HG02759 (cell line): ENCODE measurements around the gene COL8A2.

ENCODE experiments used
- ATAC-seq: cut with Tn5 transposase; IDR thresholded peaks from one replicate; pipeline ENCODE4 v1.9.1; 2021; ENCODE audit warnings: mild to moderate bottlenecking, moderate library complexity; ENCODE audit not compliant: unreplicated experiment

Gene COL8A2

DNA sequence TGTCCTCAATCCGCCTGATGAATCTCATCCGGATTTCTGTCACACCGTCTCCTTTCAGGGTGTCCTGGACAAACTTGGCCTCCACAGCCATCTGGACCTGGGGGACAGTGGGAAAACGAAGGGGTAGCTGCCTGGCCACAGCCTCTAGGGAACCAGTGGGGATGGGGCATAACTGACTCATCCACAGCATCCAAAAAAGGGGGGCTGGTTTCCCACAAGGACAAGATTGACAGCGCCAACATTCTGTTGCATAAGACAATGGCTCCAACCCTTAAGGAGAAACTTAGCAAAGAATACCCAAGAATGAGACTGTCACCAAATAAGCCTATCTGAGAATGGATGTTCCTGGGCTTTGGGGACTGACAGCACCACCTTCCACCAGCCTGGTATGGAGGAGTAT lies 12.2 kb upstream of the COL8A2 start:
- no peak for ATAC-seq

DNA sequence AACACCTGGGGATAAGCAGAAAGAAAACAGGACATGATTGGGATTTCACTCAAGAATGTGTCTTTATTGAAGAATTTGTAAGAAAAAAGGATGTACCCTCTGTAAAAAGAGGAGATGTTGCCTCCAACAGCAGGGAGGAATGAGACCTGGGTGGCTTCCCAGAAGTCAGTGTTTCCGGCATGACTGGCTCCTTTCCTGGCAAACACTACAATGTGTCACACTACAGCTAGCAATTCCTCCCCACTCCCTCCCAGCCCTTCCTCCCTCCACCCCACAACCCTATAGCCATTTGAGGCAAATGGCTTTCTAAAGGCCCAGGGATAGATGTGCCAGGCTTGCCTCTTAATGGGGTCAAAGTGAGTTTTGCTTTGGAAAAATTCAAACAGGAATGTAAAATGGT lies 11.5 kb upstream of the COL8A2 start:
- no peak for ATAC-seq

DNA sequence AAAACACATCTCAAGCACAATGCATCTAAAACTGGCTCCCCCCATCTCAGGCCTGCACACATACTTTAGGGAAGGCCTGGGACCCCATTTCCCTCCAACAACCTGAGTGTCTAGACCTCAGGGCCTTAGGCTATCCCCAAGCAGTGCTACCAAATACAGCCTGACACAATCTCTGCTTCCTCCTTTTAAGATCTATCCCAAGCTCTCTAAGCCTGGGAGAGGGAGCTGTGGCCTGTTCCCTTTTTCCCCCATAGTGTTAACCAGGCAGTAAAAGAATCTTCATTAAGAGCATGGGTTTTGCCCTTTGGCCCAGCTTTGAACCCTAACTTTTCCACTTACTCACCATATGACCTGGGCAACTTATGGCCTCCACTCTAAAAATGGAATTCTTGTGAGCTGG lies 10.8 kb upstream of the COL8A2 start:
- no peak for ATAC-seq

DNA sequence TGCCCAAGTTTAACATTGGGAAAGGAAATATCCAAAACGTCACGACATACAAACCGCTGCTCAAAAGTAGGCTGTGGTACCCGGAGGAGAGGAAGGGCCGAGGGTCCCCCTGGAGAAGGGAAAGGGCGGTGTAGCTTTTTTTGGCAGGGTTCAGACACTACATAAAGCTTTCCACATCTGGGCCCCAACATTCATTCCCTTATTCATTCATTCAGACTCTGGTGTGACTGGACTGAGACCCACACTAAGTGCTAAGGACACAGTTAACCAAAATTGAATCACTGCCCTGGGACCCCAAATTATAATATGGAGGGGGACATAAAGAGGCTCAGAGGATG lies 10.3 kb upstream of the COL8A2 start:
- ATAC-seq: no peak

DNA sequence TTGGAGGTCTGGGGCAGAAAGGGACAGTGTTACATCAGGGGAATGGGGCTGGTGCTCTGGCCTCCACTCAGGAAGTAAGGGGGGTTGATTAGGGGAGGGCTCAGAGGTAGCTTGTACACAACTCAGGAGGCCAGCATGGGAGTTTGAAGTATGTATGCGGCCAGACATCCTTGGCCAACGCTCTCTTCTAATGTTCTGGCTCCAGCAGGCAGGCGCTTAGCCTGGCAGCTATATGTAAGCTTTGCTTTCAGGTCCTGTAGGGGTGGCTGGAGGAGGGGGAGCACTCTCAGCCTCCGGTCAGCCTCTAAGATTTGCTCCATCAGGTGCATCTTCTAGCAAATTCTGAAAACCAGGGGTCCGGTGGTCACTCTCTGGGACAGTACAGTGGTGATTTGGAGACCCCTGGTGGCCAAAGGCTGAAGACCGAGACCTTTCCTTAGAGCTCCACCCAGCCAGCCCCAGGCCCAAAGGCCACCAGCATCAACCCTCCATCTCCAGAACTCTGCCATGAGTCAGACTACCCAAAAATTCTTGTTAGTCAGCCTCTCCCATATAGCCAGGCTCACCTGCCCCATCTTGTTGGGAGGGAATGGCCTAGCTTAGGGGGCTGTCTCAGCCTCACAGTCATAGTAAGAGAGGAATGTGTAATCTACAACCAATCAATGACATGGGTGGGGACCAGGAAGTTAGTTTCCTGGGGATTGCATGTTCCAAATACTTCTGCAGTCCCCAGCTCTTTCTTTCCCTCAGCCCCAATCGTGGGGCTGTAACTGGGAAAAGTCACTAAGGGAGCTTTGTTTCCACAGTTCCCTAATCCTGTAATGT lies 9.7 kb upstream of the COL8A2 start:
- no peak for ATAC-seq

DNA sequence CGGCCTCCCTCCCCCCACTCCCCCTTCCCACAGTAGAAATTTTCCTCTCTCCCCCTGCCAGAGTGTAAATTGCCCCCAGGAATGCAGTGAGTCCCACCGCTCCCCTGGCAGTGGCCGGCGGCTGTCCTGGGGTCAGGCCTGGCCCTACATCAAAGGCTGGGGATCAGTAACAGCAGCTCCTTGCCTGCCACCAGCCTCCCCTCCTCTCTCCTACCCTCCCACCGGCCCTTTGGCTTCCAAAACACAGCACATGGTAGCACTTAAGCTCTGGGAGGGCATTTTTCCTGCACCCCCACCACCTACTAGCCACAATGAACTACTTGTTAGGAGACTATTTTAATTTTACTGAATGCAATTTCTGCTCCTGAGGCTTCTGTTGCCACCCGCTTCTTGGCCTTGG lies 9.0 kb upstream of the COL8A2 start:
- ATAC-seq: no peak

DNA sequence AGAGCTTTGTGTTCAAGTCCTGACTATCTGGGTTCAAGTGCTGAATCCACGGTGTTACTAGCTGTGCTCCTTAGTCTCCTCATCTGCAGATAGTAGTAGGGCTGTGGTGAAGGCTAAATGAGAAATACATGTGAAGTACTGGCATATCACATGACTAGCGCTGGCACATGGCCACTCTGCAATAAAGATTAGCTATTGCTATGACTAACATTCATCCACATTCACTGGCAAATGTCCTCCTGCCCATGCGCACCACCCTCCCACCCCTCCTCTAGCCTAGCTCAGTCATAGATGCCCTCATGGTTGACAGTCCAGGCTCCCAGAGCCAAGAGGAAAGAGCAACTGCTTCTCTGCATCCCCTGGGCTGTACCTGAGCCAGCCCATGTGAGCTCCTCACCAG lies 8.5 kb upstream of the COL8A2 start:
- ATAC-seq: no peak

DNA sequence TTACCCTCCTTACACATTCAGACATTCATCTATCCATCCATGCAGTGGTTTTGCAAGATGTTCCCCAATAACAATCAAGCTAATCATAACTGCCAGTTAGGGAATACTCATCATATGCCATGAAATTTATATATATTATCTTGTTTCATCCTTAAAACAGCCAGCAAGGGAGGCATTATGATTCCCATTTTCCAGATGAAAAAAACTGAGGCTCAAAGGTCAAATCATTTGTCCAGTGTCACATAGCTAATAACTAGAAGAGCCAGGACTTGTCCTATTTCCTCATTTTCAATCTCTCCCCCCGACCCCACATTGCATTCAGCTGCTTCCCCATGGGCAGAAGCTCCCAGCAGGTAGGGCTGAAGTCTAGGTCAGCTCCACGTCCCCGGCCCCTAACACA lies 7.0 kb upstream of the COL8A2 start:
- no peak for ATAC-seq

DNA sequence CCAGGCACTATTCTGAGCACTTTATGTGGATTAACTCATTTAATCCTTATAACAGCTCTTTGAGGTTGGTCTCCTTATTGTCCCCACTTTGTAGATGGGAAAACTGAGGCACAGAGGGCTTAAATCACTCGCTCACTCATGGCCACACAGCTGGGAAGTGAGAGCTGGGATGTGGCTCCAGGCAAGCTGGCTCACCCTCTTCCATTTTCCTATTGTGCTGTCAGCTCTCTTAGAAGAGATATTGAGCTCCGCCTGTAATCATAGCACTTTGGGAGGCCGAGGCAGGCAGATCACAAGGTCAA lies 3.8 kb upstream of the COL8A2 start:
- no peak for ATAC-seq

DNA sequence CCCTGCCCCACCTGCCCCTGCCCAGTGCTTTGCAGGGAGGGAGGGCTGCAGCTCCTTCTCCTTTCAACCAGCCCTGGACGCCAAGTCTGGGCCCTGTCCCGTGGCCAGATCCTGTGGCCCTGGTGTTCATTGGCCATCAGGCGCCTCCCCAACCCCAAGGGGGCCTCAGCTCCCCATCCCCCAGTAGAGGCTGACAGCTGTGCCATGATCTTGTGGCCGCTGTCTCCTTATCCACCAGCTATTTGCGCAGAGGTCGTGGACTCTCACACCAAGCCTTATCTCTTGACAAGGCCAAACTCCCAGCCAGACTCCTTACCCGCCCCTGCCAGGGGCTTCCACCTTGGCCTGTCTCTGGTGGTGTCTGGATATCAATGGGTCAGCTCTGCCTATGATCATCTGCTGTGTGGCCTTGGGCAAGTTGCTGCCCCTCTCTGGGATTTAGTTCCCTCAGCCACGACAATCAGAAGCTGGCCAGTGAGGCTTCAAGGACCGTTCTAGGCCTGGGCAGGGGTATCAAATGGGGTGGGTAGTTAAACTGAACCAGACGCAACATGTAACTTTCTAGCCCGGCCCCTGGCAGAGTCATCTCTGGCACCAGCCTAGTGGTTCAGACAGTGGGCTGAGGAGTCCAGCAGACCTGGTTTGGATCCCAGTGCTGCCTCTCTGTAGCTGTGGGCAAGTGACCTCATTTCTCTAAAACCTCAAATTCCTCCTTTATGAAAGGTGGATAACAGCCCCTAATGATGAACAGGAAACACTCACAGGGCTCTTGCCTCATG lies 3.3 kb upstream of the COL8A2 start:
- no peak for ATAC-seq

DNA sequence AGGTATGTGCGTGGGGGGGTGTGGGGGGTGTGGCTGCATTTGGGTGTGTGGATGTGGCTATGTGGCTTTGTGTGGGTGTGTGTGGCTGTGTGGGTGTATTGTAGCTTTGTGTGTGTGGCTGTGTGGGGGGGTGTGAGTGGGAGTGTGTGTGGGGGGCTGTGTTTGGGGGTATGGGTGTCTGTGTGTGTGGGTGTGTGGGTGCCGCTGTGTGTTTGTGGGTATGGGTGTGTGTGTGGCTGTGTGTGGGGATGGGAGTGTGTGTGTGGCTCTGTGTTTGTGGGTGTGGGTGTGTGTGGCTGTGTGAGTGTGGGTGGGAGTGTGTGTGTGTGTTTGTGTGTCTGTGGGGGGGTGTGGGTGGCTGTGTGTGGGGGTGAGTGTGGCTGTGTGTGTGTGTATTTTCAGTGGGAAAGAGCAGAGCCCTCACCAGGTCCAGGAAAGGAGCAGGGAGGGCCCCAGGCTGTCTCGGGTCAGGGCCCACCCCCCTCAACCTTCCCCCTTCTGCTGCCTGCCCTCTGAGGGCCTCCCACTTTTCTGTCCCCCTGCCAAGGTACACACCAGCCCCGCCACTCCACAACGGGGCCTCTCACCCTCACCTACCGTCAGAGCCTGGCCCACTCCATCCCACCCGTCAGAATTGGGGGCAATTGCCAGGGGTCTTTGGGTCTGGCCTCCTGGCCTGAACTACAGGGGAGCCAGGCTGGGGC lies 1.9 kb upstream of the COL8A2 start:
- no peak for ATAC-seq

DNA sequence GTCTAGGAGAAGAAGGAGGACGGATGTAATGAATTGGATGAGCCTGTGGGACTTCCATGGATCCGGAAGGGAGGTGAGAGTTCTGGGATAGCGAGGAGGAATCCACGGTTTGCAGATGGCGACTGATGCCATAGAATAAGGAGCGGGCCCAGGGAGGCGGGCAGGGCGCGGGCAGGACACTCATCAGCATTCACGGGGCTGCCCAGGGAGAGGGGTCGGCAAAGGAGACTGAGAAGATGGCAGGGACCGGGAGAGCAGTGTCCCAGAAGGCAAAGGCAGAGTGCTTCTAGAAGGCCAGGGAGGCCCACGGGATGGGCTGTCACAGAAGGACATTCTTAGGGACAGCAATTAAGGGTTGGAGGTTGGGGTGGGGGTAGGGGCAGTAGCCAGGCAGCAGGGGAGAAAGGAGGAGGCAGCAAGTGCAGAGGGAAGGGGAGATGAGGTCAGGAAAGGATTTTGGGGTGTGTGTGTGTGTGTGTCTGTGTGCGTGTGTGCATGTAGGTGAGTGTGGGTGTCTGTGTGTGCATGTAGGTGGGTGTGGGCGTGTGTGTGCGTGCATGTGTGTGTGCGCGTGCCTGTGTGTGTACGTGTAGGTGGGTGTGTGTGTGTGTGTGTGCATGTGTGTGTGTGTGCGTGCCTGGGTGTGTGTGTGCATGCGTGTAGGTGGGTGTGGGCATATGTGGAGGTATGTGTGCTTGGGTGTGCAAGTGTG lies 1.1 kb upstream of the COL8A2 start:
- no peak for ATAC-seq

DNA sequence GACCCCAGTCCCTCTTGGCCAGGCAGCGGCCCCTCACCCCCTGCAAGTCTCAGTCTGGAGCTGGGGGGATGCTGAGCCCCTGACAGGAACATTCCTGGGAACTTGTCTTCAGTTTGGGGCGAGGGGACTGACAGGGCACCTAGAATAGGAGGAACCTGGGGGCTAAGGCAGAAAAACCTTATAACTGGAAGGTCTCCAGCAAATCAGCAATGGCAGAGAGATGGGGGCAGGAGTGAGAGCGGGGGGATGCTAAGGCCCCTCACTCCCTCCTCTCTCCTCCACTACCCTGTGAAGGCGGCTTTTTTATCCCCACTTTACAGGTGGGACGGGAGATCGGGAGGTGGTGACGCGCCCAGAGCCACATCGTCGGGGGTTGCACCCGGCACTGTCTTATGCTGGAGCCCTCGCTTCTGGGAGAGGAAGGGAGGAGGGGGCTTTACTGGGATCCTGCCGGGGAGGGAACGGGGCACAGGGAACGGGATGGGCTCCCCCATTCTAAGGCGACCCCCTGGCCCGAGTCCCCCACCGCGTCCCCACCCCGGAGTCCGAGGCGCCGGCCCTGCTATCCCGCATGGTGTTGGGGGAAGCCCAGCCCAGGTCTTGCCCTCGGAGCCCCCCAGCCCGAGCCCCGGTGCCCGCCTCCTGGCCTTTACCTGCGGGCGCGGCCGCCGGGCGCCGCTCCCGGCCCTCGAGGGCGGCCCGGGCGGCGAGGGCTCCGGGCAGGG lies 456 bp downstream of the COL8A2 start:
- no peak for ATAC-seq

DNA sequence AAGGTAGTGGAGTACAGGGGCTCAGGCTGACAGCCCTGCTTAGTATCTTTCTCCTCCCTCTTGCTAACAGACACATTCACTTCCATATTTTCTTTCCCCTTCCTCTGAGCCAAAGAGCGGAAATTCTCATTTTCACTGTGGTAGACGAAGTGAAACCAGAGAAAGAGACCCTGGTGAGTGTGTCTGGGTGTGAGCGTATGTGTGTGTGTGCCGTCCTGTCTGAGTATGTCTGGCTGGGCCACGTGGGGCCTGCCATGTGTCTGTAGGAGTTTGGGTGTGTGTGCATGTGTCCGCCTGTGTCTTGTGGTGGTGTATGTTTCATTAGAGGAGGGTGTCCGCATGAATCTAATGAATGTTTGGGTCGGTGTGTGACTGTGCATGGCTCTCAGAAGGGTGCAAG lies 1.7 kb downstream of the COL8A2 start:
- ATAC-seq: no peak

DNA sequence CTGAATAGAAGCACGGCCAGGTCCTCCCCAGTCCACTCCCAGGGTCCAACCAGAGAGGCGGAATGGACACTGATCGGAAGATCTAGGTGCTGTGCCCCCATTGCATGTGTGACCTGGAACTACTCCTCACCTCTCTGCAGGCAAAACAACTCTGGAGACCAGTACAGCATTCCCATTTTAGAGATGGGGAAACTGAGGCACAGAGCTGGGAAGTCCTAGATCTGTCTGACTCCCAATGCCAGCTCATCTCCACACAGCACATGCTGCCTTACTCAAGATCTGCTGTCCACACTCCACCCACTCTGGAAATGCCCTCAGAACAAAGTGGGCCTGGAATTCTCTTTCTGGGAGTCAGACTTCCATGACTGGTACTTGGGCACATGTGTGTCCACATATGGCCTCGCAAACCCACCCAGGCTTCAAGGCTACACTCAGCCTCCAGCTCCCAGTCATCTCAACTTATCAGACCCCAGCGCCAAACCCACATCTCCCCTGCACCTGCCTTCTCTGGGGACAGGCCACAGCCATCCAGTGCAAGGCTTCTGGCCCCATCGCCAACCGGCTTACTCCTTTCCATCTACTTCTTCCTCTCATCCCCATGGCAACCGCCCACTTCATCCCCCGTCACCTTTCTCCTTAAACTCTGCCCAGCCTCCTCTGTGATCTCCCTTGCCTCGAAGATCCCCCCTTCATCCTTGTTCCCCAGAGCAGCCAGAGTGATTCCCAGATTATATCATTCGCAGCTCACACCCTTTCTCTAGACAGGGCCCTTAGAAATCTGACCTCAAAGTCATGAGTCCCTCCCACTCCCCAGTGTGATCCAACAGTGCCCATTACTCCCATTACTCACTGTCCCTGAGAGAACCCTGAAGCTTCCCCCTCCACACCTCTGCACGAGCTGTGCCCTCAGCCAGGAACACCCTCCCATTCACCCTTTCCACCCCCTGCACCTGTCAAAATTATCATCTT lies 2.7 kb downstream of the COL8A2 start:
- ATAC-seq: no peak

DNA sequence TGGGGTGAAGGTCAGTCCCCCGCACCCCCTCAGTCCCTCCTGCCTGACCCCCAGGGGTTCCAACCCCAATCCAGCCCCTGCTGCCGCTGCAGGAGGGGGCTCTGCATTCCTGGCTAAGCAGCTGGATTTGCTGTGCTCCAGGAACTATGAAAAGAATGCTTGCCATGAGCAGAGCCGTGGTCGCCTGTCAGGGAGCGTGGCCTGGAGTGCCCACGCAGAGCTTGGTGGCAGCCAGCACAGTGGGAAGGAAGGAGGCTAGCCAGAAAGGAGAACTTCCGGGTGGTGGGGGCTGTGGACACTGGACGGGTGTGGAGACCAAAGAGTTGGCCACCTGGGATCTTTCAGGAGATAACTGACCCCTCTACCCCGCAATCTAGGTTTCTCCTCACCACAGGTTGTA lies 5.6 kb downstream of the COL8A2 start:
- no peak for ATAC-seq

DNA sequence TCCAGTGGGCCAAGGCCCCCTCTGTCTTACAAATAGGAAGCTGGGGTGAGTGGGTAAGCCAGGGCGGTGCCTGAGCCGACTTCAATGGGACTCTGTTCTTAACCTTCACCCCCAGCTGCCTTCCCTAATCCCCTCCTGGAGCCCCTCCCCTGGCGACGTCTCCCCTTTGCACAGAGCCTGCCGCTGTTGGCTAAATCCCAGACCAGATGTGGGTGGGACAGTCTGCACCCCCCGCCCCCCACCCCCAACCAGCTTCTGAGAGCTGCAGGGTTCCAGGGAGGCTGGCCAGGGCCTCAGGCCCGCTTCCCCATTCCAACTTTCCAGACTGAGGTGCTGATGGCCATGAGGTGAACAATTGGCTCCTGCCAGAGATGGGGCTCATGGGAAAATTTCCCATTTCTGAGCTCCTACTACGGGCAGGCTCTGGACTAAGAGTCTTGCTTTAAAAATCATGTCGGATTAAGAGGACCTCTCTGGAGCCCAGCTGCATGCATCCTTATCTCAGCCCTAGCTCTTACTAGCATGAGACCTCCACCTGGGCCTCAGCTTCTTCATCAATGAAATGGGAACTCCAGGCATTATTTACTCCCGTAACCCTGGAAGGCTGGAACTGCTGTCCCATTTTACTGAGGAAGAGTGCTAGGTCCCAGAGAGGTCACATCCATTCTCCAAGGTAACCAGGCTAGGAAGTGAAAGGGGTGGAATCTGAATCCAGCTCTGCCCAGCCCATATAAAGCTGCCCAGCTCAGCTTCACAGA lies 6.4 kb downstream of the COL8A2 start:
- no peak for ATAC-seq

DNA sequence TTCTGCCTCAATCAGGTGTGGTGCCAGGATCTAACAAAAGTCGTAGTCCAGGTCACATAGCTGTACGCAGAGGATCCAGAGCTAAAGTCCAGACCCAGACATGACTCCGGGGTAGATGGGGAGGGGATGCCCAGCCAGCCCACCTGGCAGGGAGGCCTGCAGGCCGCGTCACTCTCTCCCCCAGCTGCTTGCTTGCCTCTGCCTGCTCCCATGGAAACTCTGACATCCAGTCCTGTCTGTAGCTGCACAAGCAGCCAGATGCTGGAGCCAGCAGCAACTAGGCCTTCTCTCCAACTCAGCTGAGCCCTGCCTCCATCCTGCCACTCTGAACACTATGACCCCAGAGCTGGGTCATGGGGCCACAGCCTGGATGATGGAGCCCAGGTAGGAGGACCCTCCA lies 8.1 kb downstream of the COL8A2 start:
- no peak for ATAC-seq

DNA sequence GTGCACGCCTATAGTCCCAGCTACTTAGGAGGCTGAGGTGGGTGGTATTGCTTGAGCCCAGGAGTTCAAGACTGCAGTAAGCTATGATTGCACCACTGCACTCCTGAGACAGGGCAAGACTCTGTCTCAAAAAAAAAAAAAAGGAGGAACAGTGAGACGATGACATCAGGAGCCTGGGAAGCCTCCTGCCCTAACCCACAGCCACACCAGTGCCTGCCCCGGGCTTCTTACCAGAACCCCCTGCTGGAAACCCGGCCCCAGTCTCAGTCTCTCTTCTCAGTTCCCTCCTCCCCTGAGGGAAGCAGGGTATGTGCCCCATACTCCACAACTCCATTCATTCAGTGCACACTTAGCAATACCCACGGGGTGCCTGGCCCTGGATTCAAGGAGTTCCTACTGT lies 9.1 kb downstream of the COL8A2 start:
- ATAC-seq: no peak
